Amniotic epithelial cell (primary cell): ENCODE measurements around the gene WNT11.
A peak's percentile ranks its signal among the peaks of the same experiment; 100 is the strongest.

Source experiments
- DNase-seq: peaks from one replicate; pipeline ENCODE4 v3.0.0-alpha.2; 2010; ENCODE audit warnings: low read depth

WNT11 gene

DNA sequence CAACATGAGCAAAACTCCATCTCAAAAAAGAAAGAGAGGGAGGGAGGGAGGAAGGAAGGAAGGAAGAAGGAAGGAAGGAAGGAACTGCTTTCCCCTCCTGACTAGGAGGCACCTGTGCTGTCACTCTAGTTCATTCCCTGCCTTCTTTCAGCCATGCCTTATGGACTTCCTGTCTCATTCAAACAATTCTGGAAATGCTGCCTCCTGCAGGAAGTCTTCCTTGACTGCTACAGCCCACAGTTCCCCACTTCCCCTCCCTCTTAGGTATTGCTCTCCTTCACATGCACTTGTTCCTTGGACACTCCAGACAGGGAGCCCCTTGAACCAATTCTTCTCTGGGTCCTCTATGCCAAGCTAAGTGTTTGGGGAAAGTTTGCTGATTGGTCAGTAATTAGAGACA lies 31.6 kb upstream of the WNT11 start:
- peak; percentile 22 for DNase-seq

DNA sequence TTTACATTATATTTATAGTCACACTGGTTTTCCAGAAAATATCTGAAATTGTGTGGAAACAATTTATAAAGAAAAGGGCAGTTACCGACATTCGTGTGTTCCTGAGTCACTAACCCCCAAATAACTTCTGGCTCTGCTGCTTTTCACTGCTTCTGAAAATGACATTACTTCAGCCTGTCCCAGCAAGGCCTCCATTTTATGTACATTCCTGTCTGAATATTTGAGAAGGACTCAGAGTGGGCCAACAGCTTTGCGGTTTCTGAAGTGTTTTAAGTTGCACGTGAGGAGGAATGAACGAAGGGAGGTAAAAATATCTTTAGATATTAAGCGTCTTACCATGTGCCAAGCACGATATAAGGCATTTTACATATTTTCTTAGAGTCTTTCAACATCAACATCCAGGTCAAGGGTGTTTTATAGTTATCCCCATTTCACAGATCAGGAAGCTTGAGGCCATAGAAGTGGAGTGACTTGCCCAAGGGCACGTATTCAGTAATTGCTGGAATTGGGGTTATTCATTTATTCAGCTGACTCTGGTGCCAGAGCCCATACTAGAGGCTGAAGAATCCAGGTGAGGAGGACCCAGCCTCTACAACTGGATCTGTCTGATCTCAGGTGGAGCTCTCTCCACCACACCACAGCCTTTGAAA lies 30.8 kb upstream of the WNT11 start:
- no peak for DNase-seq

DNA sequence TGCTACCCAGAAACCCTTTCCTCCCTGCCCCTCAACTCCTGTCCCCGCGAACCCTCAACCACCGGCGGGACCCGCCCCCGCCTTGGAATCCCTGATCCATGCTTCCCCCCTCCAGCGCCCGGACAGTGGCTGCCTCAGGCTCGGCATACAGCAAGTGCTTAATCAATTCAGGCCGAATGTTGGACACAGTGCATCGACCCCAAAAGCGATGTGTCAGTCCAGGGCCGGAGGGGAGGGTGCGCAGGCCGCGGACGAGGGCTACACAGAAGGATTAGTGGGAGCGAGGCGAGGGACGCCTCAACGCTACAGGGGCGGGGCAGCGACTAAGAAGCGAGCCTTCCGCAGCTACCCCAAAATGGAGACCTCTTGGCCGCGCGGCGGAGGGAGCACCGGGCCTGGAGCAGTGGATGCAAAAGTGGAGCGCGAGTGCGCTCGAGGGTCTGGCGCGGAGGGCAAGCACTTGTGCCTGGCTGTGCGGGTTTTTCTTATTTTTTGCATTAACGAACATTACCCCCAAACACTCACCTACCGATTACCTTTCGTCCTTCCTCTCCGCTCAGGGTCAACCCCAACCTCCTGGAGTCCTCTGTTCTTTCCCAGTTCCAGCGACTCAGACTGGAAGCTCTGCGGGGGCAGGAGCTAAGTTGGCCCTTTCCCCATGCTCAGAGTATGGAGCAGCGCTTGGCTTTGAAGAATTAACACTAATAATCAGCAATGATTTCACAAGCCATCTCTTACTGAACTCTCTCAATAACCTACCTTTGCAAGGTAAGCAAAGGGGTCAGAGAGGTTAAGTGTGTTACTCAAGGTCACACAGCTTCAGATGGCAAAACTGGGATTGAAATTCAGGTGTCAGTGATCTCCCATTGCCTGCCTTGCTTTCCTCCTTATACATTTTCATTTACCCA lies 30.0 kb upstream of the WNT11 start:
- DNase-seq = peak; percentile 33

DNA sequence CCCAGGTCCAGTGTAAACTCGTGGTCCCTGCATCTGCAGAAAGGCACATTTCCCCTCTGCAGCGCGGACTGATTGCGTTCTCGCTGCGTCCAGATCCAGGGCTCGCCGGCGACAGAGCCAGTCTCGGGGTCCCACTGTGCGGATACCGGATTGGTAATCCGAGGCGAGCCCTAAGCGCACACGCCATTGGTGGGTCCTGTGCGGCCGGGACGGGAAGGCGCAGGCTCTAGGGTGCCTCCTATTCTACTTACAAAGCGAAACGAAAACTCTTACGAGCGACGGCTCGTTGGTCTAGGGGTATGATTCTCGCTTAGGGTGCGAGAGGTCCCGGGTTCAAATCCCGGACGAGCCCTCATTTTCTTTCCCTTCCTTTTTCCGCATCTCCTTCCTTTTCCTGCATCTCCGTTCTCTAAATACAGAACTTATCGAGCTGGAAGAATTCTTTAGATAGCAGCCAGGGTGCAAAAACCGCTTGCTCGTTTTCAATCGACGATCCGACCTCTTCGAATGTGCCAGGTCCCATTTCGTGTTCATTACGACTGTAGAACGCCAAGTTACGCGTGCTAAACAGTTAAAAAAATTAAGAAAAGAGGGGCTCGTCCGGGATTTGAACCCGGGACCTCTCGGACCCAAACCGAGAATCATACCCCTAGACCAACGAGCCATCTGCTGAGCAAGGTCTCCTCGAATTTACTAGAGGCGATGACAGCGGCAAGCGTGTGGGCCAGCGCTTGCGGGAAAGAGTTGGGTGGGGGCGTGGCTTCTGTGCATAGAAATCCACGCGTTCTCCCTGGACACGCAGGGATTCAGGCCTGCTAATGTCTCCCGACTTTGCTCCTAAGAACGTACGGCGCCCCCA lies 29.2 kb upstream of the WNT11 start:
- peak; percentile 86 for DNase-seq

DNA sequence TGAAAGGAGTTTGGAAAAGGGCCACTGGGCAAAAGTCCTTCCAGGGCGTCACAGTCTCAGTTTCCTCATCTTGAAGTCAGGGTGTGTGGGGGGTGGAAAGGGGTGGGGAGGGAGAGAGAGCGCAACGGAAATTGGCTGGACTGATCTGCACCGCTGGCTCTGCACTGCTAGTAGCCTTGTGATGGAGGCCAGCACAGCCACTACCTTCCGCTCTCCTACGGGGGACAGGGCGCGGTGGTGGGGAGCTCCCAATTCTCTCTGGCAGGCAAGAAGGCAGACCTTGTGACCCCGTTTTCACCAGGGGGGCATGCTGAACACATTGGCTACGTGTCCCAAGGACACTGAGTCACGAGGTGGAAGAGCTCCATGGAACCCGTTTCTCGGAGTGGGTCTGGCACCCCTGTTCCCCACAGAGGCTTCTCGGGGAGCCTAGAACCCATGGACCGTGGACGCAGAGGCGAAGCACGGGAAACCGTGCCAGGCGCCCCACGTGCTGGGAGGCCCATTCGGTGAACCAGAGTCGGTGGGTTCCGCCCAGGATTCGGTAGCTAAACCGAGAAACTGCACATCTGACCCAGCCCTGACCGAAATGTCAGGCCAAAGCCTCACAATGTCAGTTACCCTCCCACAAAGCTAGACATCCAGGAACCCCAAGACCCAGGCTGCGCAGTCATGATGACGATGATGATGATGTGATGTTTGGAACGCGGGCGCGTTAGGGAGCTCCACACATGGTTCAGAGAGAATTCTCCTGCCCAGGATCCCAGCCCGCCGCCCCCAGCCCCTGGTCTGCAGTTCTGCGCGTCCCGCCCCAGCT lies 28.3 kb upstream of the WNT11 start:
- DNase-seq = peak; percentile 63

DNA sequence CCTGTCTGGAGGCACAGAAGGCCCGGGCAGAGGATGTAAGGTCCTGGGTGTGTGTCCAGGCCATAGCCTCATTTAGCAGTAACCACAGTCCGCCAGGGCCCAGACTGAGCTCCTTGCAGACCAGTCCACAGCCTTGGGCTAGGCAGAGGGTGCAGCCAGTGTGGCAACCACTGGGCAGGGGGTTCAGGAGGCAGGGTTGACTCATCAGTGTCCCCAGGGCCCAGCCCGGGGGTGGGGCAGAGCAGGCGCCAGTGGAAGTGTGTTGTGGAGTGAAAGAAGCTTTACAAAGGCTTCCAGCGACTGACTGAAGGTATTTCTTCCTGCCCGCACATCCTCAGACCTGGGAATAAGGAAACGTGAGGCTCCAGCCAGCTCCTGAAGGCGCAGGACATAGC lies 27.7 kb upstream of the WNT11 start:
- DNase-seq = no peak

DNA sequence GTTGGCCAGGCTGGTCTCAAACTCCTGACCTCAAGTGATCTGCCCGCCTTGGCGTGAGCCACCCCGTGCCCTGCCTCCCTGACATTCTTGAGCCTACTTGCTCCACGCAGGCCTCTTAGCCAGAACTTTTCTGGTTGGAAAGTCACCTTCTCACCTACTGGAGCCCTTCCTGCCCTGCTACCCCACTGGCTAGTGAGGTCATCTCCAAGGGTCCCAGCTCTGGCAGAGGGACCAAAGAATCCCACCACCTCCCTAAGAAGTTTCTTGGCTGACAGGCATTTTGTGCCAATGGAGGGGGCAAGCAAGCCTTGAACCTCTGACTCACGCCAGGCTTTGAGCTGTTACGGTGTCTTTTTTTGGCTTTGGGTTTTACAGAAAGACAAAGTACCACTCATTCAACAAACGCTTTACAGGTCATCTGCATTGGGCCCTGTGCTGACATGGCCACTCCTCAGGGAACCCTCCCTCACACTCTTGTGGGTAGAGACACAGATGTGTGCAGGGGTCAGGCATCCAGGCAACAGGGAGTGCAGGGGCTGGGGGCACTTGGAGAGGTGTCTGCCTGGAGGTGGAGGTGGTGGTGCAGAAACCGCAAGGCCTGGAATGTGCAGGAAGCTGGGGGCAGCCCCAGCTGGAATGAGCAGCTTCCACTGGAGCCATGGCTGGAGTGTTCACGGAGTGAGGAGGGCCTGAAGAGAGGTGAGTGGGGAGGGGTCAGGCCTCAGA lies 27.1 kb upstream of the WNT11 start:
- no peak for DNase-seq

DNA sequence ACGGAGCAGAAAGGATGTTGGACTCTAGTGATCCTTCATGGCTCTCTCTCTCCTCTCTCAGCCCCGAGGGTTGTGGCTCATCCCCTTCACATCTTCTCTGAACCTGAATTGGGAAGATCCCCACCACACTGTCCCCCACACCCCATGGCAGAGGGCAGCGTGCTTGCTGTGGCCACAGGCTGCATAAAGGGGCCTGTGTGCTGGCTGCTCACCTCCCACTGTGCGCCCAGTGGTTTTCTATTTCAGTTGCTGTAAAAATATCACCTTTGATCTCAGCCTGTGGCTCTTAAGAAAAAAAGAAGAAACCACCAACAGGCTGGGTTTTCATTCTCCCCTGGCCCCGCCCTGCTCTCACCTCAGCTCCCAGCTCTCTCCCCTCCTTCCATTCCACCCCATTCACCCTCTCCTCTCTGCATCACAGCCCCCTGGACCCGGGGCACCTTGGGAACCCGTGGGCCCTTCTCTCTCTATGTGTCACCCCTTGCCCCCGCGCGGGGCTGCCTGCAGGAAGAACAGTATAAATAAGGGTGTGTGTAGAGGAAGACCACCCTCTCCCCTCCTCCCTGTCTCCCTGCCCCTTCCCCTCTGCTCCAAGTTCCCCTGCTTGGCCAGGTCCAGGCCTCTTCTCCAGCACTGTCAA lies 25.8 kb upstream of the WNT11 start:
- no peak for DNase-seq

DNA sequence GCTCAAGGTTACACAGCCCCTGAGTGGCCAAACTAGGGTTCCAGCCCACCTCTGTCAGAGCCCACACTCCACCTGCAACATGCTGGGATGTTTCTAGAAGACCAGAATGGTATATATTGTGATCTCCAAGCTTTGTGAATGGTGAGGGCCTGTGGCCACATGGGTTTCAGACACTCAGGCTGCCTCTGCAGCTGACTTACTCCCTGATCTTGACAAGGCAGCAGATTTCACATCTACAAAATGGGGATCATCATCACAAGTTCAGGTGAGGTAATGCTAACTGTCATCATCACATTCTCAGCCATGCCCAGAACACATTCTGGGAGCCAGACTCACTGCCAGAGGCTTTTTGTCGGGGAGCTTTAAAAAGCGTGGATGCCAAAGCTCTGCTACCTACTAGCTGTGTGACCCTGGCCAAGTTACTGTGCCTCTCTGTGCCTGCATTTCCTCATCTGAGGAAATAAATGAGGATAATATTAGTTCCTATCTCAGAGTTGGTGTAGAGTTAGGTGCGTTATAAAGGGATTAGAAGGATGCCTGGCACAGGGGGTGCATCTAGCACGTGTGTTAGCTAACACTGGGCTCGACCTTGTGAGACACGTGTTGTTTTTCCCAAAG lies 24.9 kb upstream of the WNT11 start:
- no peak for DNase-seq

DNA sequence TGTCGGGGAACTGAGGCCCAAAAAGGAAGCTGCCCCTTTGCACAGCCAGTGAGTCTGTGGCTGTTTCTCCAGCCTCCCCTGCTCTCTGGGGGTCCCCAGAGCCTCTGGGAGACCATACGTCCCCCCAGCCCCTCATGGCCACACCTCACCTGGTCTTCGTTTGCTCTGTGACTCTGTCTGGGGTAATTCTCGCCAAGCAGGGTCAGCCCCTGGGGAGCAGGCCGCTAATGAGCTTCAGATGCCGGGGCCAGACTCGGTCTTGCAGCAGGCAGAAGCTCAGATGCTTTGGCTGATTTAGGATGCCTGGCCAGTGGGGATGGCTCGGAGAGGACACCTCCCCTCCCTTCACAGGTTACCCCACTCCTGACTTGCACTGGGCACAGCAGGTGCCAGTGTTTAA lies 24.1 kb upstream of the WNT11 start:
- DNase-seq = no peak

DNA sequence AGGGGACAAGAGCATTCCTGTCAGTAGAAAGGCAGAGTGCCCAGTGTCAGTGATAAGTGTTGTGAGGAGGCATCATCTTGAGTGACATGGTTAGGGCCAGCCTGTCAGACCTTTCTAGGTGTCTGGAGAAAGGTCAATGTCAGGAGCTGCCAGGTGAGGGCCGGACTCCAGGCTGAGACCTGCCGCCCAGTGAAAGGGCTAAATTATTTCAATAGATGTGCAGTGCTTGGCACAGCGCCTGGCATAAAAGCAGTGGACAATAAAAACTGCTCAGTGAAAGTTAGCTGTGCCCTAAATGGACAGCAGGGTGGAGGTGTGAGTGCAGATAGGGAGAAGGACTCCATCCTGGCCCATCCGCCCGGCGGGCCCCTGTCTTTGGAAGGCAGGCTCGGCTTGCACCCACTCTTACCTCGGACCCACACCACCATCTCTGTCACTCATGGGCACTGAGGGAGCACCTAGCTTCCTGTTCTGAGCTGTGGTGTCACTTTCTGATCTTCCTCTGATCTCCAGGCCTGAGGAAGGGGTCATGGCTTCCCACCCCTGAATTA lies 23.5 kb upstream of the WNT11 start:
- no peak for DNase-seq

DNA sequence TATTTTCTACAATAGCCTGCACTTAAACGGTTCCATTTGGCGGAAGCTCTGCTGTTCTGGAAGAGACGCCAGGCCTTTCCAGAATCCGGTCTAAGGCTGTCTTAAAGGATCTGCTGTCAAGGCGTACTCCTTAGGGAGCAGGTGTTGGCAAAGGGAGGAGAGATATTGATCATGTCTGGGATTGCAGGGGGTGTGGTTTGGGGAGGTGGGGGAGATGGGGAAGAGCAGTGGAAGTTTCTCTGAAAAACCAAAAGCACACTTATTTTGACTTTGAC lies 22.5 kb upstream of the WNT11 start:
- DNase-seq = no peak

DNA sequence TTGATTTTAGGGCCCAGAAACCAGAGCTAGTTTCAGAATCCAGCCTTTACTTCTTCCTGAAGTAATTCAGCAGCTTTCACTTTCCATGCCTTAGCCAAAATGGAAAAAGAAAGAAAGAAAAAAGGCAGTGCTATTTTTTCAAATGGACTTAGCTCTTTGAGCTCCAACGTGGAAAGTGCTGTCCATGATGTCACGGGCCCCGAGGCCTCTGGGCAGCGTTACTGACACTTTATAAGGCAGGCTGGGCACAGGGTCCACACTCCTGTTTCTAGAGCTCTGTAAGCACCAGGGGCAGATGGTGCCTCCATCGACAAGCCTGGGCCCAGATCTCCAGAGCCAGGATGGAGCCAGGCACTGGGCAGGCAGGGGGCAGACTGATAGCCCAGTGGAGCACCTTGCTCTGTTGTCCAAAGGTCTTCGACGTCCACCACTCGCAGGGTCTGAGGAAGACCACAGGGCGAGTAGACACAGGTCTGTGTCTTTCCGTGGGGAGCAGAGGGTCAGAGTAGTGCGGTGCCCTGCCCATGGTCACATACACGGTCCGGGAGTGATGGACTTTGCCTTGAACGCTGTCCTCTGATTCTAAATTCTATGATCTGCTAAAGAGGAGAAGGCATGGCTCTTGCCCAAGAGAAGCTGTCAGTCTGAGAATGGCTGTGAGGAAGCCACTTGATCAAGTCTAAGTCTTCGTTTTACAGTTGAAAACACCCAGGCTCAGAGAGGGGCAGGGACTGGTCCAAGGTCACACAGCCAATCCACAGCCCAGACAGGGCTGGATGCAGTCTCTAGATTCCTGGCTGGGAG lies 22.0 kb upstream of the WNT11 start:
- DNase-seq = no peak

DNA sequence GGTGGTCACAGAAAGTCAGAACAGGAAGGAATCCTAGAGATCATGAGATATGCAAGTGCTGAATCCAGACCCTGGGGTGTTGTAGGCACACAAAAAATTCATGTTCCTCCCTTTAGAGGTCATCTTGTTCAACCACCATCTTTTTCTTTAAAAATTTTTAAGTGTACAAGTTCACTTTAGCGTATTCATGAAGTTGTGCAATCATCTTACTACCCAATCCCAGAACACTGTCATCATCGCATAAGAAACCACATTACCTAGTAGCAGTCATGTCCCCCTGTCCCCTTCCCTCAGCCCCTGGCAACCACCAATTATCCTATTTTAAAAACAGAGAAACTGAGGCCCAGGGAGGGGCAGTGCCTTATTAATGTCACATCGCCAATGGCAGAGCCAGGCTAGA lies 20.3 kb upstream of the WNT11 start:
- no peak for DNase-seq

DNA sequence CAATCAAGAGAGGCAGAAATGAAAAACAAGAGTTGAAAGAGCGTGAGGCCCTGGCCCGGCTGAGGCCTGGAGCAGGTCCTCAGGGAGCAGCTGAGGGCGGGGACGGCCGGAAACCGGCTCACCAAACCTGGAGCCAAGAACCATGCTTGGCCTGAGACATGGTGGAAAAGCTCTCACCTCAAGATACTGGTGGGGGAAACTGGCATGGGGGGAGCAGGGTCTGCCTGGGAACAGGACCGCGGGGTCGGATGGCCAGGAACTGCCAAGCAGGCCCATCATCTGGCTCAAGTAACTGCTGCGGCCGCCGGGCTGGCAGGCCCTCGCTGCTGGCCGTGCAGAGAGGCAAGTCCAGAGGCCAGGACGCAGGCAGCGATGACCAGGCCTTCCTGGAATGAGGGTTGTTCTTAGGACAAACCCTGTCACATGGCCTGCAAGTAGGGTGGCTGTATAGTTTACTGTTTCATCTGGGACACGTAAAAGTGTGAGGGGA lies 18.9 kb upstream of the WNT11 start:
- DNase-seq = no peak

DNA sequence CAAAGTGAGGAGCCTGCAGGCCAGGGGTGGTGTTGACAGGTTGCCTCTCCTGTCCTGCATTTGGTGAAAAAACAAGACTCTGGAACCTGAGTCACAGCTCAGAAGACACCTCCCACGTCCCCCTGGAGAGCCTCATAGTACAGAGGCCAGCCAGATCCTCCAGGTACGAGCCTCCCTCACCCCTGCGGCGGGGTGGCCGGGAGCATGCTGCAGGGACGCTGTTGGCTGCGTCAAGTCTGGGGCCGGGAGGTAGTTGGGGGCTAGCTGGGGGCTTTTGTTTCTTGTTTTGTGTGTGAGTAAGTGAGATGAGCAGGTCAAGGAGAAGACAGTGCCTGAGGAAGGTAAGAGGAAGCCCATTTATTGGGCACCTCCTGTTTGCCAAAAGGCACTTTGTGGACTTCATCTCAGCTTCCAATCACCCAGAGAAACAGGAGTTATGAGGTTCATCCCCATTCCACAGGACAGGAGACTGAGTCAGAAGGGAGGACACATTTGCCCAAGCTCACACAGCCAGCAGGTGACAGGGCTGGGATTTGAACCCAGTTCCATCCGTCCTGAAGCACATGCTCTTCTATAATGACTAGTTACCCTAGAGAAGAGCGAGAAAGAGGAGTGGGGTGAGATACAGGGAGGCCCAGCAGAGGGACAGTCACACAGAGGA lies 18.3 kb upstream of the WNT11 start:
- DNase-seq = no peak

DNA sequence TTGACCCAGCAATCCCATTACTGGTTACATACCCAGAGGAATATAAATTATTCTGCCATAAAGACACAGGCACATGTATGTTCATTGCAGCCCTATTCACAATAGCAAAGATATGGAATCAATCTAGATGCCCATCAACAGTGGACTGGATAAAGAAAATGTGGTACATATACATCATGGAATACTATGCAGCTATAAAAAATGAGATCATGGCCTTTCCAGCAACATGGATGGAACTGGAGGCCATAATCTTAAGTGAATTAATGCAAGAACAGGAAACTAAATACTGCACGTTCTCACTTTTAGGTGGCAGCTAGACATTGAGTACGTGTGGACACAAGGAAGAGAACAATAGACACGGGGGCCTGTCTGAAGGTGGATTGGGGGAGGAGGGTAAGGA lies 15.1 kb upstream of the WNT11 start:
- no peak for DNase-seq

DNA sequence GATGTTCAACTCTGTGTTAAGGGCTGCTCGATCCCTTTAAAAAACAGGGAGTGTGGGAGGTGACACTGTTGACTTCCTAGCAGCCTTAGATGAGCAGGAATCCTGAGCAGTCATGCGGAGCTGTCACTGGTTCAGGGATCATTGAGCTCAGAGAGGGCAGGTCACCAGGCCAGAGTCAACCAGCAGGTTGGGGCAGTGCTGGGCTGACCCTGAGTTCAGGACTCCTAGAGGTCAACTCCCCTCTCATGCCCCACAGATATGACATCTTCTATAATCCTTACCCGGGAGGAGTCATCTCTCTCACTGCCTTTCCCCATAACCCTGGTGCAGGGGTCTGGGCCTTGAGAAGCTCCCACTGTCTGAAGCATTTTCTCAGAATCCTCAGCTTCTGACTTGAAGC lies 12.9 kb upstream of the WNT11 start:
- DNase-seq = no peak
